T-helper 2 cell treated with Interferon-gamma antibody and Interleukin-4, amounts not matched to agents 5 μg/mL and 100 μg/mL, for 36 hours (primary cell): ENCODE data around the gene C1orf87.

Source experiments
- DNase-seq: peaks from one replicate; pipeline ENCODE4 v3.0.0; 2021; ENCODE audit warnings: low spot score
- H3K27ac Mint-ChIP-seq: one replicate; pipeline ENCODE4 v1.8.0; 2021; ENCODE audit warnings: mild to moderate bottlenecking, mixed read lengths
- H3K27me3 Mint-ChIP-seq: one replicate; pipeline ENCODE4 v1.8.0; 2021; ENCODE audit warnings: low read depth, mixed read lengths
- H3K36me3 Mint-ChIP-seq: one replicate; pipeline ENCODE4 v1.8.0; 2021; ENCODE audit warnings: low read depth, mixed read lengths
- H3K4me1 Mint-ChIP-seq: one replicate; pipeline ENCODE4 v1.8.0; 2021; ENCODE audit warnings: low read depth, mixed read lengths
- H3K4me3 Mint-ChIP-seq: one replicate; pipeline ENCODE4 v1.8.0; 2022; ENCODE audit warnings: mild to moderate bottlenecking, moderate library complexity, mixed read lengths
- H3K9me3 Mint-ChIP-seq: one replicate; pipeline ENCODE4 v1.8.0; 2021; ENCODE audit warnings: mixed read lengths

C1orf87 gene

DNA sequence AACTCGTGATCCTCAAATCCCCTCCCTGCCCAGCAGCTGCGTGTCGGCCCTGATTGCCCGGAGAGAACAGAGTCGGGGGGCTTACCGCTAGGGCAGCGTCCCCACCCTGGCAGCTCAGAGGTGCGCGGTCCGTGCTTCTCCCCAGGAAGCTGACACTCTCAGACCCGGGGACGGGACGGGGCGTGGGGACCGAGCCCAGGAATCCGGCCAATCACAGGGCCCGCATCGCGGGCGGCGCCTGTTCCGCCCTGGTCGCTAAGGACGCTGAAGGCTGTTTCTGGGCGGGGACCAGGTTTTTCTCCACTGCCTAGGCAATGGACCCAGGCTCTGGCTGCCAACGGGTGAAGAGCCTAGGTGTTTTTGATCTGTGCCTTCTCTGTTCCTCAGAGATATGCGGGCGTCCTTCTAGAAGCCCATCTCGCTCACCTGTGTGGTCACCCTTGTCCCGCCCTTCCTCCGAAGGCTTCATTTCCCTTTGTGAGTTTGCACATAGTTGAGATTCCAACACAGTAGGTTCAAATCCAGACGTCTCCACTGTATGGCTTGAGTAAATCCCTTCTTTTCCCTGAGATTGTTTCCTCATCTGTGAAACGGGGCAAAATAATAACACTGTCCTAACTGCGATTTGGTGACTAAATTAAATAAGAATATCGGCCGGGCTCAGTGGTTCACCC lies at the start of gene C1orf87:
Gene C1orf87, minus strand, starts transcription at position 166 of the 674 bp plus-strand sequence. CDS start 1,127 bp downstream, outside the sequence.
- Mint-ChIP-seq H3K27me3 (peaks cover 27% of the 10 kb centered on the region), H3K36me3 (no peaks in the 10 kb centered on the region), H3K4me3 (no peak within 1 kb of the TSS), H3K9me3 (no peaks in the 10 kb centered on the region), H3K4me1 (no peaks in the 10 kb centered on the region), H3K27ac (no peak within 1 kb of the TSS)
- no peak for DNase-seq

DNA sequence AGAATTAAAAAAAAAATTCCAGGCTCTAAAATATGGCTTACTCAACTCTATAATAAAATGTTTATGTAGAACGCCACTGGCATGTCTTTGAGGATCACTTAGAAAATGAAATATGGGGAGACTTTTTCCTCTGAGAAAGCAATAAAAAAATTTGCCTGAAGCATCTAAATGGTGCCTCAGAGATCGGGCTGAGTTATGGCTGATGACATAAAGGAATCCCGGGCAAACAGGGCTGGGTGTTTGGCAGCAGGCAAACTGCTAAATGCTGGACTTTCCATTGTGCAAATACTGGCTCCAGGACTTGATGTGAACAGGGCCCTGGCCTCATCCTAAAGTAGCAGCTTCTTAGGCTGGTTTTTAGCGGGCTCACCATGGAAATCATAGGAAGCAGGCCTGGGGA lies 44.5 kb upstream of the C1orf87 start:
- DNase-seq: no peak
- Mint-ChIP-seq H3K4me1 (no peaks in the 10 kb centered on the region), H3K27ac (no peak overlapping the region), H3K27me3 (no peaks in the 10 kb centered on the region), H3K36me3 (no peaks in the 10 kb centered on the region), H3K9me3 (no peaks in the 10 kb centered on the region), H3K4me3 (no peak overlapping the region)

DNA sequence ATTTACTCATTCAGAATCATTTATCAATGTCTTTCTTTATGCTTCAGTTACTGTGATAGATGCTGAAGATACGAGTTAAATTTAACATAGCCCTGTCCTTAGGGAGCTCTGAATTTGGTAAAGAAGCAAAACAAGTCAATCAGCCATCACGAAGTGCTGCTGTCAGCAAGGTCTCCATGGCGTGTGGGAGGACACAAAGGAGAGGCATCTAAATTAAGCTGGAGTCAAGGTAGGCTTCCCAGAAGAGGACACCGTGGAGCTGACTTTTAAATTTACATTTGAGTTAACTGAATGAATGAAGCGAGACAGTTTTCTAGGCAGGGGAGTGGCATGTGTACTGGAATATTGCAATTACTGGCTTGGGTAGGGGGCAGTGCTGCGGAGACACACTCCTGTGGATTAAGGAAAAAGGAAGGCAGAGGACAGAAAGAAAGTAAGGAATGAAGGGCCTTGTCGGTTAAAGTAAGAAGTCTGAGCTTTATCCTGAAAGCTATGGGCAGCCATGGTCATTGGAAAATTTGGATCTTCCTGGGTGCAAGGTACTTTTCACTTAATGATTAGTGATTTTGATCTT lies 41.3 kb upstream of the C1orf87 start:
- H3K9me3 Mint-ChIP-seq: no peaks in the 10 kb centered on the region
- H3K27ac Mint-ChIP-seq: no peak overlapping the region
- H3K27me3 Mint-ChIP-seq: no peaks in the 10 kb centered on the region
- H3K4me1 Mint-ChIP-seq: no peaks in the 10 kb centered on the region
- no peaks in the 10 kb centered on the region for H3K36me3 Mint-ChIP-seq
- no peak for DNase-seq
- H3K4me3 Mint-ChIP-seq: no peak overlapping the region

- DNase-seq: no peak
- Mint-ChIP-seq H3K4me1 (no peaks in the 10 kb centered on the region), H3K27ac (no peak overlapping the region), H3K4me3 (no peak overlapping the region), H3K9me3 (no peaks in the 10 kb centered on the region), H3K36me3 (no peaks in the 10 kb centered on the region), H3K27me3 (no peaks in the 10 kb centered on the region)
These were observed 40.0 kb upstream of the C1orf87 start for GRCh38 chr1:60113596-60113995.

DNA sequence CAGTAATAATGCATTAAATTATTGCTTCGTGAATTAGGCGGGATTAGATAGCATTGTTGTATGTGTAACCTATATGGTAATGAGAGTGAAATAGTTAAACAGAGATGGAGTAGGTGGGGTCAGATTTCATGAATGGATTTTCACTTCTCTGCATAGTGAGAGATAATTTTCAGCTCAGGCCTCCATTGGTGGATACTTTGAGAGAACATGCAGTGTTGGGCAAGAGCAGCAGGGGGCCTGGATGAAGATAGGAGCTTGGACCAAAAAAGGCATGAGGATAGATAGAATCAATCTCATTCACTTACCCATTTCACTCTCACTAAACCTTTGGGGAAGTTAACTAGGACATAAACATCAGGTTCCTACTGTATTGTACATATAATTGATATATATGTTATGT lies 39.5 kb upstream of the C1orf87 start:
- Mint-ChIP-seq H3K36me3 (no peaks in the 10 kb centered on the region), H3K27me3 (no peaks in the 10 kb centered on the region), H3K4me1 (no peaks in the 10 kb centered on the region), H3K27ac (no peak overlapping the region), H3K4me3 (no peak overlapping the region), H3K9me3 (no peaks in the 10 kb centered on the region)
- DNase-seq: no peak

DNA sequence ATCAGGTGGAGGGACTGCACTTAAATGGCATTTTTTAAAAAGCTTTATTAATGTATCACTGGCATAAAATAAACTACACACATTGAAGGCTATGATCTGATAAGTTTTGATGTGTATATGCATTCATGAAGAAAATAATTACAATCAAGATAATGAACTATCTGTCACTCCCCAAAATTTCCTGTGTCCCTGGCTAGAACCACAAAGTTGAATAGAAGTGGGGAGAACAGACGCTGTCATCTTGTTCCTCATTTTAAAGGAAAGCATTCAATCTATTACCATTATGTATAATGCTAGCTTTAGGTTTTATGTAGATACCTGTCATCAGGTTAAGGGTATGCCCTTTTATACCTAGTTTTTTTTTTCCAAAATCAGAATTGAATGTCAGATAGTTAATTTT lies 38.1 kb upstream of the C1orf87 start:
- DNase-seq: no peak
- Mint-ChIP-seq H3K4me3 (no peak overlapping the region), H3K27ac (no peak overlapping the region), H3K27me3 (no peaks in the 10 kb centered on the region), H3K9me3 (no peaks in the 10 kb centered on the region), H3K4me1 (no peaks in the 10 kb centered on the region), H3K36me3 (no peaks in the 10 kb centered on the region)

DNA sequence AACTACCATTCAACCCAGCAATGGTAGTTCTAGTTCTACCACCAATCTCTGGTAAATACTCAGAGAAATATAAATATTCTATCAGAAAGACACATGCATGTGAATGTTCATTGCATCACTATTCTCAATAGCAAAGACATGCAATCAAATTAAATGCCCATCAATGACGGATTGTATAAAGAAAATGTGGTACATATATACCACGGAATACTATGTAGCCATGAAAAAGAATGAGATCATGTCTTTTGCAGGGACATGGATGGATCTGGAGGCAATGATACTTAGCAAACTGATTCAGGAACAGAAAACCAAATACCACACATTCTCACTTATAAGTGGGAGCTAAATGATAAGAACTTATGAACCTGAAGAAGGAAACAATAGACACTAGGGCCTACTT lies 37.5 kb upstream of the C1orf87 start:
- Mint-ChIP-seq H3K27me3 (no peaks in the 10 kb centered on the region), H3K4me3 (no peak overlapping the region), H3K36me3 (no peaks in the 10 kb centered on the region), H3K27ac (no peak overlapping the region), H3K9me3 (no peaks in the 10 kb centered on the region), H3K4me1 (no peaks in the 10 kb centered on the region)
- no peak for DNase-seq

DNA sequence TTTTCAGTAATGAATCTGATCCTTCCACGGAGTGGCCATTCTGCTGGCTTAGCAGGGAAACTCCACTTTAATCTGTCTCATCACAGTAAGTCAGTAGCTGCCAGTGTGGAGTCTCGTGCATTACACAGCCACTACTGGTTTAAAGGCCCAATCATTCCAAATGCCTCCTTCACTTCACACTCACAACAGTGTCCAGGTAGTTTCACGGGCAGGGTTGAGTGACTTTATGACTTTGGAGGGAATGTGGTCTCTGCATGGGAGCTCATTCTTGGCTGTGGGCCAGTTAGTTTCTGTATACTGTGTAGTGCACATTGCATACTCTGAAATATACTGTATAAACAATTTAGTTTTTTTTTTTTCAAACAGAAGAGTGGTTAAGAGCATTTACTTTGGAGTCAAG lies 34.6 kb upstream of the C1orf87 start:
- no peaks in the 10 kb centered on the region for H3K27me3 Mint-ChIP-seq
- H3K4me3 Mint-ChIP-seq: no peak overlapping the region
- no peak for DNase-seq
- H3K36me3 Mint-ChIP-seq: no peaks in the 10 kb centered on the region
- H3K4me1 Mint-ChIP-seq: no peaks in the 10 kb centered on the region
- no peaks in the 10 kb centered on the region for H3K9me3 Mint-ChIP-seq
- no peak overlapping the region for H3K27ac Mint-ChIP-seq

GRCh38 chr1:60103186-60103585 lies 29.6 kb upstream of the C1orf87 start:
- DNase-seq: no peak
- Mint-ChIP-seq H3K36me3 (no peaks in the 10 kb centered on the region), H3K27ac (no peak overlapping the region), H3K4me1 (no peaks in the 10 kb centered on the region), H3K4me3 (no peak overlapping the region), H3K27me3 (no peaks in the 10 kb centered on the region), H3K9me3 (no peaks in the 10 kb centered on the region)

- no peaks in the 10 kb centered on the region for H3K36me3 Mint-ChIP-seq
- H3K27me3 Mint-ChIP-seq: no peaks in the 10 kb centered on the region
- no peak for DNase-seq
- H3K4me3 Mint-ChIP-seq: no peak overlapping the region
- H3K4me1 Mint-ChIP-seq: no peaks in the 10 kb centered on the region
- no peaks in the 10 kb centered on the region for H3K9me3 Mint-ChIP-seq
- no peak overlapping the region for H3K27ac Mint-ChIP-seq
These were observed 28.9 kb upstream of the C1orf87 start for GRCh38 chr1:60102267-60103061.

DNA sequence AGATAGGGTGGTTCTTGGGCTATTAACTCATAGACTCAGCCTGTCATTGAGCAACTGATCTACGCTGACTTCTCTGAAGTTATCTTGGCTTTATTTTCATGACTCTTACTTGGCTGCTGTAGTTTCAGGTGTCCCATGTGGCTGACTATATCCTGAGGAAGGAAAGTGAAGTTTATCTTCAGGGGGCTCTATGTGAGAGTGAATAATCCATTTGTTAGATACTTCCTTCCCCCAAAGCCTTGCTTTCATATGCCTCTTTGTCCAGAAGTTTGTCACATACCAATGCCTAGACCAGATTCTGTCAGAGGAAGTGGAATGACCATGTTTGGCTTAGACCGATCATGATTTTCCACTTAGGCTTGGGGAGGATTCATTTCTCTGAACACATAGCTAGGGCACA lies 27.9 kb upstream of the C1orf87 start:
- no peaks in the 10 kb centered on the region for H3K36me3 Mint-ChIP-seq
- H3K4me1 Mint-ChIP-seq: no peaks in the 10 kb centered on the region
- no peak overlapping the region for H3K4me3 Mint-ChIP-seq
- H3K9me3 Mint-ChIP-seq: no peaks in the 10 kb centered on the region
- no peak overlapping the region for H3K27ac Mint-ChIP-seq
- H3K27me3 Mint-ChIP-seq: no peaks in the 10 kb centered on the region
- no peak for DNase-seq

DNA sequence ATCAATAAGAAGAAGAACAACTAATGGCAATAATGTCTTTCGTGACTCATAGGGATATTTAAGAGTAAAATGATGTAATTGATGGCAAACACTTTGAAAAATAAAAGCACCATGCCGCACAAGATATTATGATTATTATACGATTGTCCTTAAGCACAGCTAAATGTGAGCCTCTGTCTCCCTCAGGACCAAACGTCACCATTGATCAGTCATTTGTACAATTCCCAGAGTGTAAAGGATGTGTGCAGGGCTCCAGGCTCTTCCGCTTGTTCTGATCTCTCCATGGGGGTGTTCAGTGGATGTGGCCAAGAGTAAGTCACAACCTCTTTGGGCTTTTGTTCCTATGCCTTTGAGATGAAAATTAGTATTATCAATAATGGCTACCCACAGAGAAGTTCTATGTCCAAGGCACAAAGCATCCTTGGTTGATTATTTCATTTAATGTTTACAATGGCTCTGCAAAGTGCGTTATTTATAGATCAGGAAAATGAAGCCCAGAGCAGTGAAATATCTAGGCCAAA lies 17.7 kb upstream of the C1orf87 start:
- H3K4me3 Mint-ChIP-seq: no peak overlapping the region
- H3K4me1 Mint-ChIP-seq: no peaks in the 10 kb centered on the region
- no peaks in the 10 kb centered on the region for H3K36me3 Mint-ChIP-seq
- no peak overlapping the region for H3K27ac Mint-ChIP-seq
- no peaks in the 10 kb centered on the region for H3K9me3 Mint-ChIP-seq
- no peak for DNase-seq
- H3K27me3 Mint-ChIP-seq: no peaks in the 10 kb centered on the region

- no peak for DNase-seq
- no peaks in the 10 kb centered on the region for H3K9me3 Mint-ChIP-seq
- H3K27ac Mint-ChIP-seq: no peak overlapping the region
- no peaks in the 10 kb centered on the region for H3K36me3 Mint-ChIP-seq
- H3K4me3 Mint-ChIP-seq: no peak overlapping the region
- no peaks in the 10 kb centered on the region for H3K4me1 Mint-ChIP-seq
- no peaks in the 10 kb centered on the region for H3K27me3 Mint-ChIP-seq
These were observed 17.1 kb upstream of the C1orf87 start for GRCh38 chr1:60090655-60091054.

DNA sequence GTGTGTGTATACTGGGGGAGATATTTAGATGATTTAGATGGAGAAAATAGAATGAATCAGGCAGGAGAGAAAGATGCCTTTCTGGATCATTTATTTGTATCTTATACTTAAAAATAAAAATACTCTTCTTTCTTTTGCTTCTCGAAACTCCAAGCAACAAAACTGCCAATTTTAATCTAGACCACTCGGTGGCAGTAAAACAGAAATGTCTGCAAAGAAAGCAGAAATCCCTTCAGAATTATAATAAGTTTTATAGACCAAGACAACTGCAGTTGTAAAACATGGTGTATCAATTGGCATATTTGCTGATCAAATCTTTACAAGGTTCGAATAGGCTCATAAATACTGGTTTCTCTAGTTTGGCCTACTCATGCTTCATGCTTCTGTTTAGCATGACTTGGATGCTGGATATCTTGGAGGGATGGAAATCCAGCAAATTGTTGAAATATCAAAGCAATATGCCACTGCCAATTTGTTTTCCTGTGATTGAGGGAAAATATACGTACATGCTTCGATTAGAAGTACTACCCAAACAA lies 15.1 kb upstream of the C1orf87 start:
- no peaks in the 10 kb centered on the region for H3K27me3 Mint-ChIP-seq
- no peak for DNase-seq
- H3K36me3 Mint-ChIP-seq: no peaks in the 10 kb centered on the region
- no peak overlapping the region for H3K27ac Mint-ChIP-seq
- no peaks in the 10 kb centered on the region for H3K9me3 Mint-ChIP-seq
- no peak overlapping the region for H3K4me3 Mint-ChIP-seq
- no peaks in the 10 kb centered on the region for H3K4me1 Mint-ChIP-seq
